CD4-positive, alpha-beta T cell treated with Interleukin-1 beta for 1 hour (primary cell): ENCODE data around the gene PGBD5.
"Not testable (repeated sequence)": the region's sequence is repeated elsewhere in the genome, so short reads cannot be mapped to it uniquely, and the experiment has no call there.

ENCODE experiments used
- DNase-seq, 2 donors: peaks; one replicate each; pipeline ENCODE4 v3.0.0-alpha.2; 2020 to 2022

Gene PGBD5, protein sequence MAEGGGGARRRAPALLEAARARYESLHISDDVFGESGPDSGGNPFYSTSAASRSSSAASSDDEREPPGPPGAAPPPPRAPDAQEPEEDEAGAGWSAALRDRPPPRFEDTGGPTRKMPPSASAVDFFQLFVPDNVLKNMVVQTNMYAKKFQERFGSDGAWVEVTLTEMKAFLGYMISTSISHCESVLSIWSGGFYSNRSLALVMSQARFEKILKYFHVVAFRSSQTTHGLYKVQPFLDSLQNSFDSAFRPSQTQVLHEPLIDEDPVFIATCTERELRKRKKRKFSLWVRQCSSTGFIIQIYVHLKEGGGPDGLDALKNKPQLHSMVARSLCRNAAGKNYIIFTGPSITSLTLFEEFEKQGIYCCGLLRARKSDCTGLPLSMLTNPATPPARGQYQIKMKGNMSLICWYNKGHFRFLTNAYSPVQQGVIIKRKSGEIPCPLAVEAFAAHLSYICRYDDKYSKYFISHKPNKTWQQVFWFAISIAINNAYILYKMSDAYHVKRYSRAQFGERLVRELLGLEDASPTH

DNA sequence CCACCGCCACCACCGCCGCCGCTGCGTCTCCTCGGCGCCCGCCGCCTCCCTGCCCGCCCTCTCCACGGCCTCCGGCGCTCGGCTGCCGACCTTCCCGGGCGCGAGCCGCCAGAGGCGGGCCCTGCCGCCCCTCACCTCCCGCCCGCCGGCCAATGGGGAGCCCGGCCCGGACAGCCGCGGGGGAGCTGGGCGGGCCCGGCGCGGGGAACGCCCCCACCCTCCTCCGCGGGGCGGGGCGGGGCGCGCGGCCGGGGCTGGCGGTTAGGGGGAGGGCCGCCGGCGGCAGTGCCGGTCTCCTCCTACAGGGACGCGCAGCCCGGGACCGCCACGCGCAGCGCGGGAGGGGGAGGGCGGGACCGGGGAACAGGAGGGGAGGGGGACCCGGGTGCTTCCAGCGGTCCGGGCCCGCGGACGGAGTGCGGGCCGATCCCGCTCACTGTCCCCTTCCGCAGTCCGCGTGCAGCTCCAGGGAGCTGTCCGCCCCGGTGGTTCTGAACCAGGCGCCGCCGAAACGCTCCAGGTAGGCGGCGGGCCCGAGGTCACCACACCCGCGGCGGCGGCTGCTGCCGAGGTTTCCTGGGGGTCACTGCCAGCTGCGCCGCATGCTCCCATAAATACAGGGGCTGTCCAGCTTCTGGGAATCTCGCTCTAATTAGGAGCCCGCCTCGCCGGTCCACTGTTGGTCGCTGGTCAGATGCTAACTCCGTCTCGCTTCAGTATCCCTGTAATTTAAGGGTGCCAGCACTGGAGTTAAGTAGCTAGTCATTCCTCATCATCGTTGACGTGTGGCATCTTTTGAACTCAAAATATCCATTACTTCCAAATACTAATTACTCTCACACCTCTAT is at the start of gene PGBD5:
PGBD5 (minus strand) TSS at position 87 of the 848 bp plus-strand sequence. CDS start 404 bp downstream, outside the sequence.
- peak; percentile 29 to 40 for DNase-seq

DNA sequence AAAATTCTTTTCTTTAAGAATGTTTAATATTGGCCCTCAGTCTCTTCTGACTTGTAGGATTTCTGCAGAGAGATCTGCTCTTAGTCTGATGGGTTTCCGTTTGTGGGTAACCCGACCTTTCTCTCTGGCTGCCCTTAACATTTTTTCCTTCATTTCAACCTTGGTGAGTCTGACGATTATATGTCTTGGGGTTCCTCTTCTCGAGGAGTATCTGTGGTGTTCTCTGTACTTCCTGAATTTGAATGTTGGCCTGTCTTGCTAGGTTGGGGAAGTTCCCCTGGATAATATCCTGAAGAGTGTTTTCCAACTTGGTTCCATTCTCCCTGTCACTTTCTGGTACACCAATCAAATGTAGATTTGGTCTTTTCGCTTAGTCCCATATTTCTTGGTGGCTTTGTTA is 48.8 kb upstream of the PGBD5 start:
- DNase-seq, result not testable (repeated sequence)

DNA sequence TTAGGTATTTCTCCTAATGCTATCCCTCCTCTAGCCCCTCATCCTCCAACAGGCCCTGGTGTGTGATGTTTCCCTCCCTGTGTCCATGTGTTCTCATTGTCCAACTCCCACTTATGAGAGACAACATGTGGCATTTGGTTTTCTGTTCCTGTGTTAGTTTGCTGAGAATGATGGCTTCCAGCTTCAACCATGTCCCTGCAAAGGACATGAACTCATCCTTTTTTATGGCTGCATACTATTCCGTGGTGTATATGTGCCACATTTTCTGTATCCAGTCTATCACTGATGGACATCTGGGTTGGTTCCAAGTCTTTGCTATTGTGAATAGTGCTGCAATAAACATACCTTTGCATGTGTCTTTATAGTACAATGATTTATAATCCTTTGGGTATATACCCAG is 44.6 kb upstream of the PGBD5 start:
- not testable (repeated sequence) for DNase-seq

DNA sequence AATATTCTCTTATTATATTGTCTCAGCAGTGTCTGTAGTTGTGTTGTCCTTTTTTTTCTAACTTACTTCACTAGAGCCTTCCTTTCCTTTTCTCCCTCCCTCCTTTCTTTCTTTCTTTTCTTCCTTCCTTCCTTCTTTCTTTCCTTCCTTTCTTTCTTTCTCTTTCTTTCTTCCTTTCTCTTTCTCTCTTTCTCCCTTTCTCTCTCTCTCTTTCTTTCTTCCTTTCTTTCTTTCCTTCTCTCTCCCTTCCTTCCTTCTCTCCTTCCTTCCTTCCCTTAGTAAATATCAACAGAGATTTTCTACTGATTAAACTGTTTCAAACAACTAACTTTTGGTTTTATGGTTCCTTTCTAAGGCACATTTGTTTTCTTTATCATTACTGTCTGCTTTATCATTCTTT is 43.1 kb upstream of the PGBD5 start:
- DNase-seq, result no peak

DNA sequence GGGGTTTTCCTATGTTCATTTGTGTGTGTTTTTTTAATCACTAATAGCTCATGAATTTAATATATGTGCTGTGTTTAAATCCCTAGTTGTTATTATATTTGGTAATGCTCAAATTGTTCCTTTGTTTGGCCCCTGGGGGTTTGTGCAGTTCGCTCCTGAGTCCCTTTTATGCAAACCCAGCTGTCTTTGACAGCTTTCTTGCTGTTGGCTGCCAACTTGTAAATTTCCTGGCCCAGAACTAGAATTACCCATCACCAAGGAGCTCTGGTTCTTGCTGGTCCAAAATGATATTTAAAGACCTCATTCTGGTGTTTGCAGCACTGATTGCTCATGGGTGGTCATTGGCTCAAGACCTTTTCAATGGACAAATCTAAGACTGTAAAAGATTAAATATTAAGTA is 39.6 kb upstream of the PGBD5 start:
- no peak for DNase-seq

DNA sequence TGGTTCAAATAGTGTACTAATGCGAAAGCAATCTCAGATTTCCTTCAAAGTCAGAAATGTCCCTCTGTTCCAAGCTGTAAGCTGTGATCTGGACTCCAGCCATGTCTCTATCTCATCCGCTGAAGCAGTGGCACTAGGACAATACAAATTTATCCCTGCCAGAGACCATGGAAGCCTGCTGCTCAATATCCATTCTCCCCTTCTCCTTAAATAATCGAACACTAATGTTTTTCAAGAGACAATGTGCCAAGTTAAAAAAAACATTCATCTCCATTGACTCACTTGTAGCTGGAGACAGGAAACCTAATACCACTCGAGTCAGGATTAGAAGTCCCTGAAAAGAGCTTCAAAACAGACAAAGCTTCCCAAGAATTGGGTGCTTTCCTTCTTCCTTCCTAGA is 38.5 kb upstream of the PGBD5 start:
- no peak for DNase-seq

DNA sequence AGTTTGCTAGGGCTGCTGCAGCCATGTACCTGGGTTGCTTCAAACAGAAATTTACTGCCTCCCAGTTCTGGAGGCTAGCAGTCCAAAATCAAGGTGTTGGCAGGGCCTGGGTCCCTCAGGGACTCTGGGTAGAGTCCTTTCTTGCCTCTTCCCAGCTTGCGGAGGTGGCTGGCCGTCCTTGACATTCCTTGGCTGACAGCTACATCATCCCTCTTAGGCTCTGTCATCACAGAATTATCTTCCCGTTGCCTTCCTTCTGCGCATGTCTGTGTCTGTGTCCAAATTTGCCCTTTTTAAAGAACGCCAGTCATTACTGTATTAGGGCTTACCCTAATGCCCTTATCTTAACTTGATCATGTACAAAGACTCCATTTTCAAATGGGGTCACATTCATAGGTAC is 37.6 kb upstream of the PGBD5 start:
- no peak for DNase-seq

DNA sequence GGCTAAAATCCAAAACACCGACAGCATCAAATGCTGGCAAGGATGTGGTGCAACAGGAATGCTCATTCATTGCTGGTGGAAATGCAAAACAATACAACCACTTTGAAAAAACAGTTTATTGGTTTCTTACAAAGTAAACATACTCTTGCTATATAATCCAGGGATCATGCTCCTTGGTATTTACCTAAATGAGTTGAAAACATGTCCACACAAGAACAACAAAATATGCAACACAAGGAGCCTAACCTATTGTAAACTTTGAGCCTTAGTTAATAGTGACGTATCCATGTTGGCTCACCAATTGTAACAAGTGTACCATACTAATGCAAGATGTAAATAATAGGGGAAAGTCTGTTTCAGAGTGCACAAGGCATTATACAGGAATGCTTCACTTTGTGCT is 37.2 kb upstream of the PGBD5 start:
- no peak for DNase-seq

DNA sequence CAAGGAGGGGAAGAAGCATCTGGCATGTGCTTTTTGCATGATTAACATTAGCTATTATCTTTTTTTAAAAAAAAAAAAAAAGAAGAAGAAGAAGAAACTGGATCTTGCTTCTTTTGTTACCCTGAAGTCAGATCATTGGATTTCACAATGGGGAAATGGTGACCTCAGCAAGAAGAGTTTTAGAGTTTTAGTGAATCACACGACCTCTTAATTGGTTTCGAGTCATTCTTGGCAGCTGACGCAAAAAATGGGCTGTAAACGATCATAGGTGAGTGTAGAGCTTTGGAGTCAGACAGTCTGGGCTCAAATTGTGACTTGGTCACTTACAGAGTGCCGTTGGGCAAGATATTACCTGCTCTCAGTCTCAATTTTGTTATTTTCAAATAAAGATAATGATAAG is 33.3 kb upstream of the PGBD5 start:
- no peak for DNase-seq

DNA sequence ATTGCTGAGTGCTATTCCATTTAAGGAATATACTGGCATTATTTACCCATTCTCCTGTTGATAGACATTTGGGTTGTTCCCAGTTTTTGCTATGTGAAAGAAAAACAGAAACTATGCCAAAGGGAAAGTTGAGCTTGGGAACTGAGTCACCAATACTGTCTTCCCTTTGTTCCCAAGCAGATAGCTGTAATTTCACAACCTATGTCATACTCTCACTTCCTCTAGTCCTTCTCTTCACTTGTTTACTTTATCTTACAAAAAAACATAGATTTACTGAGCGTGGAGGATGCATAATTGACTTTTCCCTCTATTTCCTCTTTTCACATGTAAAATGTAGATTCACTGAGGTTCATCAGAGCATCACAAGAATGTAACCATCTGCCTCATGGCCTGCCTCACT is 32.4 kb upstream of the PGBD5 start:
- no peak for DNase-seq

DNA sequence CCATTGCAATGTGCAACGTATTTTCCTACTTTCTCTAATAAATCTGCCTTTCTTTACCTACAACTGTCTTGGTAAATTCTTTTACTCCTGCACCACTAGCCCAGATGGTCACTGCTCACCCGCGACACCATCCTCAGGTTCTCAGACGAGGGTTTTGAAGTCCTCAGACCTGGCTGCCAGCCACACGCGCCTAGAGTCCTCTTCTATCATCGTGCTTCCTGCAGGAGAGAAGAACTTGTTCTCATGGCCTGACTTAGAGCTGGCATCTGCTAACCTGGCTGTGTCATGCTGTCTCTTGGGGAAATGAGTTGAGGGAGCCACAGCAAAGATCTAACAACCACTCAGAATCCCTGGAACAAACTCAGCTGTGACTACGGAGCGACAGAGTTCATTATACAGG is 30.3 kb upstream of the PGBD5 start:
- no peak for DNase-seq

DNA sequence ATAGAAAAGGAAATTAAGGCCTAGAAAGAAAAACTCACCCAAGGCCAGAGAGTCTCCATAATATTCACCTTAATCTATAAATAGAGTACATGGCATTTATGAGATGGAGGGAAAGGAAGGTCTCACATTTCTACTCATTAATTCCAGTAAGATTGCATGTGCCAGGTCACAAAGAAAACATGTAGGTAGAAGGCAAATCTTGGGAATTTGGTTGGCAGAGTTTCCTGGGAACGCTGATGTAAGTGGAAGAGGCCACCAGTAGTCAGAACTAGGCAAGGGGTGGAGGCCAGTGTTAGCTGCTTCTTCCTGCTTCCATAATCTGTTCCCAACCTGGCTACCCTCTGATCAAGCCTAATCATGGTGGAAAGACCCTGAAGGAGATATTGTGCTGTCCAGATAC is 29.2 kb upstream of the PGBD5 start:
- DNase-seq, result no peak

DNA sequence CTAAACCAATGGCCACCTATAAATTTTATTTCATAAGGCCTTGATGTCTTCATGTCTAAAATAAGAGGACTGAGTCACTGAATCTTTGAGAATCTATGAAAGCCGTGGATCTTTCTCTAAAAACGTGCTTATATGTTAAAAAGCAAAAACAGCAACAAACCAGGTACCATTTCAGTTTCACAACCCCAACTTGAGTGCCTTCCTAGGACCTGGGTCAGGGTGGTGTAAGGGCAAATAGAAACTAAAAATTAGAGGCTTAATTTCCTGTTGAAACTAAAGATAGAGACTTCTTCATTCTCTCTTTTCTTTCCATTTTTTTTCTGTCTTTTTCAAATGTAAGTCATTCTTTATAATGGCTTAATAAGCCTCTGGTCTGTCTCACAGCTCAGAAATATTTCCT is 27.2 kb upstream of the PGBD5 start:
- DNase-seq, result no peak

DNA sequence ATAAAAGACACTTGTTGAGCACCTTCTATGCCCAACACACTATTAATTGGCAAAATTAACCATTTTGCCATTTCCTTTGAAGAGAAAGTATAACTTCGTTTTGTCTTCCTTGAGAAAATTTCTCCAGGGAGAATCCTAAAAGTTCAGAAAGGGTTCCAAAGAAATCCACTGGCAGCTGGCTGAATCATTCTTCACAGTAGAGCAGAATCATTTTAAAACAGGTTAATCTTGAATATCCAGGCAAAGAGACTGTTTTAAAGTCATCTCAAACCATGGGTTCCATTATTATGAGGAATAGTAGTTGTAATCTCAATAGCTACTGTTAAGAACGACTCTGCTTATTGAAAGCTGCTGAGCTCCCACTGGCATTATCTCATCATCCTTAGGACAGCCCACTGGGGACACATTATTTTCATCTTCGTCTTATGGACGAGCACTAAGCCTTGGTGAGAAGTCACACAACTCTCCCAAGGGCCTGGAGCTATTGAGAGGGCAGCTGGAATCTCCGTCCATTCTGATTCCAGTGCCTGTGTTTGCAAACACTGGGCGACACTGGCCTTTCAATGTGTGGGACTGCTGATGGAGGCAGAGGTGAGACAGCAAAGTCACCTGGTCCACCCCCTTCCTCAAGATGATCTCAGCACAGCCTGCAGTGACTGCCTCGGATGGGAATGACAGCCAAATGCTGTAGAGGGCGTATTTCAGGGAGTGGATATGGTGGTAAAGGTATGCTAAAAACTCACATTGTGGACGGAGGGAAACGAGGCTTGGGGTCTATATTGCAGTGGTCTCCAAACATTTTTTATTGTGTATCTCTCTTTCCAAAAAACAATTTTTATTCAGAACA is 15.3 kb upstream of the PGBD5 start:
- no peak for DNase-seq

DNA sequence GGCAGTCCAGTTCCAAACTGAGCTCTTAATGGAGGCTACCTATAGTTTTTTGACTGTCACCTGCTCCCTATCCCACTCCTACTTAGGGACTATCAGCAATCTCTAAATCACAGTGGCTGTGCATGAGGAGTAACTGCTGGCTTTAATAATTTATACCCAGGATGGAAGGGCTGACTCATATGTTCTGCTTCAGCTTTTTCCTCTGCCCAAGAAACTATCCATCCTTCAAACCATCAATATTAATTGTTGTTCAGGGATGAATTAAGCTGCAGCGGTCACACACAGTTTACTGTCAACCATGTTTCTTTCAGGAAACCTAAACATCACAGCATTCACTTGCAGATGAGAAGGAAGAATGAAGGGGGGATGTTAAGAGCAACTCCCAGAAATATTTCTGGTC is 9.0 kb upstream of the PGBD5 start:
- no peak for DNase-seq

DNA sequence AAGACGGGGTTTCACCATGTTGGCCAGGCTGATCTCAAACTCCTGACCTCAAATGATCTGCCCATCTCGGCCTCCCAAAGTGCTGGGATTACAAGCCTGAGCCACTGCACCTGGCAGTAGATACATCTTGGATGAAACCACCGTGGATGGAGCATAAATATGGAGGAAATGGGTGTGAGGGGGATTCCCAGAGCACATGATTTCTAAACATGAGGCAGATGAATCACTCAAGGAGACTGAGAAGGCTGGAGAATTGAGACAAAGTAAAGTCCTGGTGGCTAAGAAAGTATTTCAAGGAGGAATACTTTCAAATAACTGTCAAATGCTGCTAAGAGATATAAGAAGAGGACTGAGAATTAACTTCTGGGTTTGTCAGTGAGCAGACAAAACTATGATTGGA is 5.4 kb upstream of the PGBD5 start:
- DNase-seq, result no peak

DNA sequence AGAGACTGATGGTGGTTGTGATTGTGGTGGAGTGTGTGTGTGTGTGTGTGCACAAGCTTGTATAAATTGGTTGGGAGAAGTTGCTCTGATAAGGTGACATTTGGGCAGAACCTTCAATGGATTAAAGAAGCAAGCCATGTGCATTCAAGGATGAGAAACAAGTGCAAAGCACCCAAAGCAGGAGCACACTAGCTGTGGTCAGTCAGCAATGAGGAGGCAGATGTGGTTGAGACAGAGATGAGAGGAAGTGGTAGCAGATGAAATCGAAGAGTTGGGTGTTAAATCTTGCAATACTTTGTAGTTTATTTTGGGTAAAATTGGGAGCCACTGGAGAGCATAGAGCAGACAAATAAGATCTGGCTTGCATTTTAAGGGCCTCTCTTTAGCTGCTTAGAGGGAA is 4.4 kb upstream of the PGBD5 start:
- DNase-seq, result no peak

DNA sequence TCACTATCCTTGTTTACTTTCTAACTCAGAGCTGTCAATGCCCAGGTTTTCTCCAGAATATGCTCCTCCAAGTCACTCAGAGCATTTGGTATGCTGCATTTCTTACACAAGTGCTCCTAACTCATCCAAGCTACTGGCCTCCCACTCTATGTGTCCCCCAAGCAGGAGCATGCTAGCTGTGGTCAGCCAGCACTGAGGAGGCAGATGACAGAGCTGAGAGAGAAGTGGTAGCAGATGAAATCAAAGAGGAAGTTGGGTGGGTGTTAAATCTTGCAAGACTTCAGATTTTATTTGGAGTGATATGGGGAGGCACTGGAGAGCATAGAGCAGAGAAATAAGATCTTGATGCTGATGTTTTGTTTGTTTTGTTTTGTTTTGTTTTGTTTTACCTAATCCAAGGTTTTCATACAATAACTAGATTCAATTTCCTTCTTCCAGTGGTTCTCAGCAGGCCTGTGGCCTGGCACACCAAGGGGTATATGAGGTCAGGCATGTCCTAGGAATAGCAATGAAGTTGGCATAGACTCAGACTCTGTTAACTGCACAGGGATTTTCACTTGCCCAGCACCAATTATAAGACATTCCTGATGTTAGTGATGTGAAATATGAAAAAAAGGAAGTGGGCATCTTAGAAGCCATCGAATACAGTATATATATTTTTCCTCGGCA is 3.1 kb upstream of the PGBD5 start:
- no peak for DNase-seq

DNA sequence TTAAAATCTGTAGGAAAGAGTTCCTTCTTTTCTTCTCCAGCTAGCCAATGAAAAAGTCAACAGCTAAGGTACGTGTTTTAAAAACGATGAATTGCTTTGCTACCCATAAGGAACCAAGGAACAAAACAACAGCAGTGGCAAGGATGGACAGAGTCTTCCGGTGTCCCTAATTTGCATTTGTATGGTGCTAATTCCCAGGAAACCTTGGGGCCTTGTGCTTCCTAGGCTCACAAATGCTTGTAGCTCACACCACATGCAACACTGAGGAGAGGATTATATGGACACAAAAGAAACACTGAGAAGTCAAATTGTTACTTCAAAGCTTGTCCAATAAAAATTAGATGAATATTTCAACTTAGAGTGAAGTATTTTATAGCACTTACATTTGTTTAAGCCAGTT is 1.8 kb upstream of the PGBD5 start:
- no peak for DNase-seq

DNA sequence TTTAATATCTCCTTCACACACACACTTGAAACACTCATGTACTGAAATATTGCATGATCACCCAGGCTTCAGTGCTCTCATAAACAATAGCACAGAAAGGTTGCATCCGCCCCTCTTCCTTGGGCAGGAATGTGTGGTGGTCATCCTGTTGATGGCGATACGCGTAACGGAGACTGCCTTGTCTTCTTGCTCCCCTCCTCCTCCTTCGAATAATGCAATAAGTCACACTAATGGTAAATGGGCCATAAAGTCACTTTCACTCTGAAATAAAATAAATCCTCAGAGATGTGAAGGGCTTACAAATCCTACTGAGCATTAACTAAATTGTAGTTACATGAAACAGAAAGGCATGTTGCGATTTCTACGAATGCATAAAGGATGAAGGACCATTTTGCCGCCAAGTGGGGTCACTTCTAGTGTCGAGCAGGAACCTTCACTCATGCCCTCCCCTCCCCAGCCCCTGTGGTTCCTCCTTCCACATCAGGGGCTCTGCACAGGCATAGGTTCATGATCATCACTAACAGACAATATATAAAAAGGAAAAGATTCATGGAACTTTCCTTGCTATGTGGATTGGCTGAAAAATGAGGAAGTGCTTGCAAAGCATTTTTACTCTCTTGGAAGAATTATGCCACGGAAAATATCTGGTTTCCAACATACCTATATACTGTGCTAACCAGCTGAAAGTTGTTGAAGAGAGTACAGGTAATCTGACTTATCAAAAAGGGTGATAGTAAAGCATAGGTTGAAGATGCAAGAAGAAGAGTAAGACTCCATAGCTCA is 1.2 kb upstream of the PGBD5 start:
- DNase-seq, result no peak

DNA sequence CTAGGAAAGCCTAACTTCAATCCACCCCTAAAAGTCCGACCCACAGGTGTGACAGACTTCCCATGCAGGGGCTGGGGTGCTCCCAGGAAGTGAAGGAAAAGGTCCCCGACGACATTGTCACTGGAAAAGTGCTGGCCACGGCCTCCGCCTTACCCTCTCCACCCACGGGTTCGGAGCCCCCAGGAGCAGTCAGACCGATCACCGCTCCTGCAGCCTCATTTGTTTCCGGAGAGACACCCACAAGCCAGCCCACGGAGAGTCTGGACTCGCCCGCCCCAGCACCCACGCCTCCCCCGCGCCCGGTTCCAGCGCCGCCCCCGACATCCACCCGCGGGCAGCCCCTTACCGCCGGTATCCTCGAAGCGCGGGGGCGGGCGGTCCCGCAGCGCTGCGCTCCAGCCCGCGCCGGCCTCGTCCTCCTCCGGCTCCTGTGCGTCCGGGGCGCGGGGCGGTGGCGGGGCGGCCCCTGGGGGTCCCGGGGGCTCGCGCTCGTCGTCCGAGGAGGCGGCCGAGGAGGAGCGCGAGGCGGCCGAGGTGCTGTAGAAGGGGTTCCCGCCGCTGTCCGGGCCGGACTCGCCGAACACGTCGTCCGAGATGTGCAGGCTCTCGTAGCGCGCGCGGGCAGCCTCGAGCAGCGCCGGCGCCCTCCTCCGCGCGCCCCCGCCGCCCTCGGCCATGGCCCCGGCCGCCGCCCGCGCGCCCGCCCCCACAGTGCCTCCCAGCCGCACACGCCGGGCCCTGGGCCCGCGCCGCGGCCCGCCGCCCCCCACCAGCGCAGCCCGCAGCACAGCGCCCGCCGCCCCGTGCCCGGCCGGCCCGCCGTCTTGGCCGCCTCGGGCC is 660 bp downstream of the PGBD5 start:
- DNase-seq, result no peak
